Ectodermal cell (in vitro differentiated cells): ENCODE results near the gene ARMH2. TPM values are rescaled to one million over a fixed set of nuclear protein-coding genes. Genes with fewer than 3 reads are reported as not detected.

Experiments
- H3K27ac ChIP-seq: 2 replicates; pipeline ENCODE4 v1.7.0; 2013; ENCODE audit warnings: mild to moderate bottlenecking, low read depth, low read length; ENCODE audit not compliant: insufficient read depth, poor library complexity, severe bottlenecking
- H3K27me3 ChIP-seq: 2 replicates; pipeline ENCODE4 v1.7.0; 2013; ENCODE audit warnings: mild to moderate bottlenecking, low read length; ENCODE audit not compliant: insufficient read depth, control insufficient read depth, poor library complexity, severe bottlenecking
- H3K36me3 ChIP-seq: one replicate; pipeline ENCODE4 v1.7.0; 2013; ENCODE audit warnings: low read length; ENCODE audit not compliant: control insufficient read depth, insufficient read depth
- H3K4me1 ChIP-seq: one replicate; pipeline ENCODE4 v1.7.0; 2013; ENCODE audit warnings: low read length; ENCODE audit not compliant: control insufficient read depth, insufficient read depth
- H3K4me3 ChIP-seq: 2 replicates; pipeline ENCODE4 v1.7.0; 2013; ENCODE audit warnings: low read depth, low read length, control low read depth; ENCODE audit not compliant: insufficient read depth
- H3K9me3 ChIP-seq: 2 replicates; pipeline ENCODE4 v1.7.0; 2013; ENCODE audit warnings: mild to moderate bottlenecking, low read length, moderate library complexity; ENCODE audit not compliant: control insufficient read depth
- WGBS, 2 experiments: methylation state at CpG; one replicate each; pipeline ENCODE4 v1.1.7; 2013; ENCODE audit warnings: missing lambda C conversion rate in 2 of 2; 5-methylcytosine and 5-hydroxymethylcytosine counted together
- polyA plus RNA-seq, 4 experiments: library from polyadenylated mRNA; stranded (reverse); fragments of 50-300 nt; gene quantifications; one replicate each; pipeline ENCODE4 v1.2.3, GENCODE V29; 2013

ARMH2 gene
- polyA plus RNA-seq (2013, experiment 1 of 4), result not detected
- not detected for polyA plus RNA-seq (2013, experiment 2 of 4)
- not detected for polyA plus RNA-seq (2013, experiment 3 of 4)
- not detected for polyA plus RNA-seq (2013, experiment 4 of 4)

- H3K27me3 ChIP-seq, result no peaks in the 10 kb centered on the region
- 91 to 94% methylated on average over 13 of the region's 13 CpGs for WGBS, 2 experiments
- H3K4me3 ChIP-seq, result no peak within 1 kb of the TSS
- peaks cover 10% of the 10 kb centered on the region for H3K4me1 ChIP-seq
- no peaks in the 10 kb centered on the region for H3K36me3 ChIP-seq
- no peaks in the 10 kb centered on the region for H3K9me3 ChIP-seq
- H3K27ac ChIP-seq, result no peak within 1 kb of the TSS
Measured at GRCh38 chr6:24798740-24799540, at the start of gene ARMH2. TSS of gene ARMH2 (minus strand) at chr6:24798917. CDS start at chr6:24798857, 60 bp downstream.

DNA sequence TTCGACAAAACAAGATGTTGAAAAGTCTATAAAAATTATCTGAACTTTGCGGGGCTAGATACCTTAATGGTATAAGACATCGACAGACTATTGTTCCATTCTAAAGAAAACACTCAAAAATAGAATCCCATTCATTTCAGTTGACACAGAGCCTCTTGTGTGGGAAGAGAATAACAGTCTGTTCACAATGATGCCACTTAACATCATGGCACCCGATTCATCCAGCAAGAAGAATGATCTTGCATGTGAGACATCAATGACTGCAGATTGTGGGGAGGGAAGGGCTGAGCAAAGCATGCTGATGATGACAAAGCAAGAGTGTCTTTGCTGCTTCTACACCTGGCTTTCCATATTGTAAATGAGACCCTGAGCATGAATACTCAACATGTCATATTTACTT lies 49.7 kb upstream of the ARMH2 start:
- Histone ChIP-seq H3K4me3 (no peak overlapping the region), H3K36me3 (no peaks in the 10 kb centered on the region), H3K27me3 (no peaks in the 10 kb centered on the region), H3K27ac (no peak overlapping the region), H3K4me1 (no peaks in the 10 kb centered on the region), H3K9me3 (no peaks in the 10 kb centered on the region)
- WGBS, 2 experiments, result 96 to 99% methylated on average over 4 of the region's 4 CpGs

DNA sequence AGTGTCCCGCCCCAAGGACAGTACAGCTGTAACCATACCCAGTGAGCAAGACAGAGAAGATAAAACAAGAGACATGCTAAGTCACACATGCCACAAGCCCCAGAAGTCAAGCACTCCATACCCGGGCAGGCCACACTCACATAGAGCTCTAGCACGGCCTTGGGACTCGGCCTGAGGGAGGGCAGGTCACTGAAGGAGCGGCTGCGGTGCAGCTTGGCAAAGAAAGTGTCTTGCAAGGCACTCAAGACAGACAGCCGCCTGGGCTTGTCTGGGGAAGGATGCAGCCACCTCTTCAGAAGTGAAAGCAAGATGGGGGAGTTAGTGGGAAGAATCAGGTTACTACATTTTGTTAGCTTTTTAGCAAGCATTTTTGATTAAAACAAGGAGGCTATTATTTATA lies 48.7 kb upstream of the ARMH2 start:
- WGBS, 2 experiments, result 88 to 92% methylated on average over 7 of the region's 7 CpGs

GRCh38 chr6:24845578-24845977 lies 46.9 kb upstream of the ARMH2 start:
- no peak overlapping the region for H3K27ac ChIP-seq
- H3K36me3 ChIP-seq, result no peaks in the 10 kb centered on the region
- WGBS, 2 experiments, result 96% methylated on average over 4 of the region's 4 CpGs
- H3K27me3 ChIP-seq, result no peaks in the 10 kb centered on the region
- no peak overlapping the region for H3K4me3 ChIP-seq
- no peaks in the 10 kb centered on the region for H3K4me1 ChIP-seq
- H3K9me3 ChIP-seq, result no peaks in the 10 kb centered on the region

More for the DNA sequence above, 48.7 kb upstream of the ARMH2 start:
- H3K4me3 ChIP-seq, result no peak overlapping the region
- H3K36me3 ChIP-seq, result no peaks in the 10 kb centered on the region
- no peaks in the 10 kb centered on the region for H3K4me1 ChIP-seq
- H3K27me3 ChIP-seq, result no peaks in the 10 kb centered on the region
- no peaks in the 10 kb centered on the region for H3K9me3 ChIP-seq
- no peak overlapping the region for H3K27ac ChIP-seq

- Histone ChIP-seq H3K27me3 (no peaks in the 10 kb centered on the region), H3K36me3 (no peaks in the 10 kb centered on the region), H3K4me1 (no peaks in the 10 kb centered on the region), H3K9me3 (no peaks in the 10 kb centered on the region), H3K27ac (no peak overlapping the region), H3K4me3 (no peak overlapping the region)
- 96 to 98% methylated on average over 5 to 6 of the region's 6 CpGs for WGBS, 2 experiments
Measured at GRCh38 chr6:24844903-24845302, 46.2 kb upstream of the ARMH2 start.

DNA sequence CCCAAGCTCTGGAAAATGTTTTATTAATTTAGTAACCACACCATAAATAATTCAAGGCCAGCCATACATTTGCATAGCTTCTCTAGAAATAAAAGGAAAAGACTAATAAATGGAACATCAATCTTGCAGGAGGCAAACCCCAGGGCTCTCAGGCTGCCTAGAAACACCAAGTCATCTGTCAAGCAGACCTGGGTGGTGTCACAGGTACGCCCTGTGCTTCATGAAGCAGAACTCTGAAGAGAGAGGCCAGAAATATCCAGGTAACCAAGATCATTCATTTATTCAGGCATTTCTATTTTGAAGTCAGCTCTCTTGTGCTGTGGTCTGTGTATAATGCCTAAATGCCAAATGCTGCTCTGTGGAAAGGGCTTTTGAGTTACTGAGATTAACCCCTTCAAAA lies 45.3 kb upstream of the ARMH2 start:
- Histone ChIP-seq H3K4me1 (no peaks in the 10 kb centered on the region), H3K27me3 (no peaks in the 10 kb centered on the region), H3K36me3 (no peaks in the 10 kb centered on the region), H3K27ac (no peak overlapping the region), H3K4me3 (no peak overlapping the region), H3K9me3 (no peaks in the 10 kb centered on the region)
- WGBS, 2 experiments, result 95 to 100% methylated on average over 1 of the region's 1 CpG

- Histone ChIP-seq H3K27ac (no peak overlapping the region), H3K27me3 (no peaks in the 10 kb centered on the region), H3K9me3 (no peaks in the 10 kb centered on the region), H3K36me3 (no peaks in the 10 kb centered on the region), H3K4me1 (no peaks in the 10 kb centered on the region), H3K4me3 (no peak overlapping the region)
- 90 to 94% methylated on average over 2 of the region's 2 CpGs for WGBS, 2 experiments
Measured at GRCh38 chr6:24840187-24840586, 41.5 kb upstream of the ARMH2 start.

DNA sequence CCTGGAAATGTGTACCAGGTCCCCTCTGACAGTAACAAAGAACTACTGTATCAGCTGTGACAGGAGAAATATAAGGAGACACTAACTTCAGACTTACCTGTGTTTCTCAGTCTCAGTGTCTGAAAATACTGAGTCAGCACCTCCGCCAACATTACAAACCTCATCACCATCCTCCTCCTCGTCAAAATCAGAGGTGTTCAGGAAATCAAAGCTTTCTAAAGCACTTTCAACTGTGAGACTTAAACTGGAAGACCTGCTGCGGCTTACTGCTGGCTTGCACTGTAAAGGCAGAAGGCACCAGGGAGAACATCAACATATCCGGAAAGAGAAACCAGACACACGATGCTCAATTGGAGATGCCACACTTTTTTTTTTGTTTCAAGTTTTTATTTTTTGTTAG lies 40.3 kb upstream of the ARMH2 start:
- no peaks in the 10 kb centered on the region for H3K36me3 ChIP-seq
- no peaks in the 10 kb centered on the region for H3K27me3 ChIP-seq
- no peaks in the 10 kb centered on the region for H3K4me1 ChIP-seq
- no peak overlapping the region for H3K4me3 ChIP-seq
- 92 to 95% methylated on average over 5 of the region's 5 CpGs for WGBS, 2 experiments
- H3K9me3 ChIP-seq, result no peaks in the 10 kb centered on the region
- no peak overlapping the region for H3K27ac ChIP-seq

GRCh38 chr6:24838081-24838480 lies 39.4 kb upstream of the ARMH2 start:
- 91 to 95% methylated on average over 3 of the region's 3 CpGs for WGBS, 2 experiments
- no peaks in the 10 kb centered on the region for H3K9me3 ChIP-seq
- no peaks in the 10 kb centered on the region for H3K27me3 ChIP-seq
- H3K36me3 ChIP-seq, result no peaks in the 10 kb centered on the region
- H3K27ac ChIP-seq, result no peak overlapping the region
- H3K4me3 ChIP-seq, result no peak overlapping the region
- no peaks in the 10 kb centered on the region for H3K4me1 ChIP-seq

DNA sequence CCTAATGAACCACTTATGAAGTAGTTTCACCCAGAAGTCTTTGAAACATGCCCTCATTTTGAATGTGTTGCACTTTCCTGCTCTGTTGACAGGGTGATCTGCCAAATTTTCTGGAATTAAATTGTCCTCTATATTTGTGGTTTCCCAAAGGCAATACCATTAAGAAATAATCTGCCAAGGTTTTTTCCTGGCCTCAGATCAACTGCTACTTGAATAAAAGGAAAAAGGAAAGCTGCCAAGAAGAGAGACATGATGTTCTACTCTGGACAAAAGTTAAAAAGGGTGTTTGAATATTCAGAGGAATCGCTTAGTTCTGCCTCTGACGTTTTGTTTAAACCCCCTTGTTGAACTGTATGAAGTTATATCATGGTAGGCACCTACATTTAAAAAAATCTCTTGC lies 37.4 kb upstream of the ARMH2 start:
- Histone ChIP-seq H3K9me3 (no peaks in the 10 kb centered on the region), H3K36me3 (no peaks in the 10 kb centered on the region), H3K4me1 (no peaks in the 10 kb centered on the region), H3K4me3 (no peak overlapping the region), H3K27me3 (no peaks in the 10 kb centered on the region), H3K27ac (no peak overlapping the region)
- WGBS, 2 experiments, result 80 to 96% methylated on average over 2 of the region's 2 CpGs
